ENCODE data around the gene ULBP2. TPM values are rescaled to one million over a fixed set of nuclear protein-coding genes. Genes with fewer than 3 reads are reported as not detected.
"Not testable (repeated sequence)": the region's sequence is repeated elsewhere in the genome, so short reads cannot be mapped to it uniquely, and the experiment has no call there.

ULBP2 gene
- polyA plus RNA-seq, 3 donors = 0.65 to 0.87 (median 0.68) TPM

DNA sequence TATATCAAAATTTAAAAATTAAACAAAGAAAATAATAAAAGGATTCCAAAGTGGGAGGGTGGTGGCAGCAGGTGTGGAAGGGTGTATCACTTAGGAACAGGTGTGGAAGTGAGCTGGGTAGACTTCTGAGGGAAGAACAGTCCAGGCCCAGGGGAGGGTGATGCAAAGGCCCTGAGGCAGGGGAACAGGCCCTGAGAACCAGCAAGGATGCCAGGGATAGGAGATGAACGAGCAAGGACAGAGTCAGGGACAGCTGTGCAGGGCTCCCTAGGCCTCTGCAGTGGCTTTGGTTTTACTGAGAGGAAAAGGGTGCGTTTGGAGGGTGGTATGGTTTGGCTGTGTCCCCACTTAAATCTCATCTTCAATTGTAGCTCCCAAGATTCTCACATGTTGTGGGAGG, 34.5 kb upstream of the ULBP2 start:
- no peak for DNase-seq (ENCODE audit: low read depth in 3 of 3, low spot score in 2 of 3)

DNA sequence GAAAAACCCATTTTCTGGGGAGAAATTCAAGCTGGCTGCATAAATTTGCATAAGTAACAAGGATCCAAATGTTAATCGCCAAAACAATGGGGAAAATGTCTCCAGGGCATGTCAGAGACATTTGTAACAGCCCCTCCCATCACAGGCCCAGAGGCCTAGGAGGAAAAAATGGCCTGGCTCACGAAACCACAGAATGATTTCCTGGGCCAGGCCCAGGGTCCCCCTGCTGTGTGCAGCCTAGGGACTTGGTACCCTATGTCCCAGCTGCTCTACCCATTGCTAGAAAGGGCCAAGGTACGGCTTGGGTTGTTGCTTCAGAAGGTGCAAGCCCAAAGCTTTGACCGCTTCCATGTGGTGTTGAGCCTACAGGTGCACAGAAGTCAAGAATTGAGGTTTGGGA, 33.3 kb upstream of the ULBP2 start:
- DNase-seq (ENCODE audit: low read depth in 3 of 3, low spot score in 2 of 3) = not testable (repeated sequence)

GRCh38 chr6:149909701-149910470, 31.9 kb upstream of the ULBP2 start:
- no peak for DNase-seq (ENCODE audit: low read depth in 3 of 3, low spot score in 2 of 3)

DNA sequence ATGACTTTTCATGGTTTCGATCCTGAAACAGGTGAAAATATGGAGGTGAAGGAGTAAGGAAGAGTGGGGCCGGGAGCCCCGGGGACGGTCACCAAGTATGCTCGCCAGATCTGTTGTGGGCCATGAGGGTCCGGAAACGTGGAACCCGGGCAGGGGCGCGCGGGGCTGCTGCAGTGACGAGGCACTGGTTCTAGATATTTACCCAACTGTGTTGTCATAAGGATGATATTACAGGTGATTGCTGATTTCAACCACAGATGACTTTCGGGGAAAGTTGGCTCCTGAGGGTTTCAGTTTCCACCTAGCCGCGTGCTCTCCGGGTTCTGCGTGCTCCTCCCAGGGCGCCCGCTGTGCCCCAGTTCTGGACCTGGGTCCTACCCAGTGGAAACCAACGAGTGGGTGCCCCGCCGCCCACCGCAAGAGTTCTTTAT, 31.1 kb upstream of the ULBP2 start:
- DNase-seq (ENCODE audit: low read depth in 3 of 3, low spot score in 2 of 3) = no peak

GRCh38 chr6:149912680-149913079, 29.1 kb upstream of the ULBP2 start:
- DNase-seq (ENCODE audit: low read depth in 3 of 3, low spot score in 2 of 3) = not testable (repeated sequence)

DNA sequence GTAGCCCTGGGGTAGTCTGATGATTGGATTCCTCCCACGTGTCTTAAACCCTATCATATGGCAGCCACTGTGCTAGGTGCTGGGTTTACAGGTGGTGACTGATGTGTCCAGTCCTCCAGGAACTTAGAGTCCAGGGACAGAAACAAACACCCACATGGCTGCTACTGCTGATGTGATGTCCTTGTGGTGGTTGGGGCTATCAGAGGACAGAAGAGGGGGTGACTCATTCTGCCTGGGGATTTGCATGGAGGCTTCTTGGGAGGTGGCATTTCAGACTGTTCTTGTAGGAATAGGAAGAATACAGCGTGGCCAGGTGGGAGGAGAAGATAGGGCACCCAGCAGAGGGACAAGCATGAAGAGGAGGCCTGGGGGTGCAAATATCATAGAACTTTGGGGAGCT, 28.7 kb upstream of the ULBP2 start:
- no peak for DNase-seq (ENCODE audit: low read depth in 3 of 3, low spot score in 2 of 3)

GRCh38 chr6:149913540-149914240, 28.1 kb upstream of the ULBP2 start:
- no peak for DNase-seq (ENCODE audit: low read depth in 3 of 3, low spot score in 2 of 3)

DNA sequence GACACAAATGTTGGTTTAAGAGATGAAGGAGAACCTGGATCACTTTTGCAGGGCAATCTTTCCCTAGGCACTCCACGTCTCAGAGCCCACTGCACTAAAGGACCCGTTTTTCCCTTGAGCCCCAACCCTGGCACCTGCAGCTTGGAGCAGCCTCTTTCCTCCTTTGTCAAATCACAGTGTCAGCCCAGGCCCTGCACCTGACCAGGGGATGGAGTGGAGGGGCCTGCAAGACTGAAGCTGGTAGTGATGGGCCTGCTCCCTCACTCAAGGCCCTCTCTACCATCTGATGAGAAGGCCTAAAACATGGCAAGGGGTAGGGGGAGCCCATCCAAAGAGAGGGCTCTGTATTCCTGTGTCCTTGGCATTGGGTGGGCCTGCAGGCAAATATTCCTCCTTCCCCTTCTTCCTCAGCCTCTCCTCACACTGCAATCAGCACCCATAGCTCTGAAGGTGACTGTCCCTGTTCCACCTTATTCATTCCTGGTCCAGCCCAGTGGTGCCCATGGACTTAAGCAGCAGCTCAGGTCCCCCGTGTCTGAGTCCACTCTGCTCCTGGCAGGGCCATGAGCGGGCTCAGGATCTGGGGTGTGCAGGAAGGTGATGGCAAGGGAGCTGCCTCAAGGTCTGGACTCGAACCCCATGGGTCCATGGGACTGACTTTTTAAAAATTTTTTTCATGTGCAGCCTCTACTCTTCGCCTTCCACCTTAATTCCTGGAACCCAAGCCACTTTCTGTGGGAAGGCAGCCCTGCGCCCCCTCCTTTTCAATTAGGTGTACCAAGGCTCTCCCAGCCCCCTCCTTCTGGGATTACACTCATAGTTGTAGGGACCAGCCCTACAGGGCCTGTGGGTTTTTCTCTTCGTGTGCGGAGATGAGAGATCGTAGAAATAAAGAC, 25.6 kb upstream of the ULBP2 start:
- DNase-seq (ENCODE audit: low read depth in 3 of 3, low spot score in 2 of 3) = no peak

GRCh38 chr6:149917679-149918078, 24.1 kb upstream of the ULBP2 start:
- DNase-seq (ENCODE audit: low read depth in 3 of 3, low spot score in 2 of 3) = no peak

DNA sequence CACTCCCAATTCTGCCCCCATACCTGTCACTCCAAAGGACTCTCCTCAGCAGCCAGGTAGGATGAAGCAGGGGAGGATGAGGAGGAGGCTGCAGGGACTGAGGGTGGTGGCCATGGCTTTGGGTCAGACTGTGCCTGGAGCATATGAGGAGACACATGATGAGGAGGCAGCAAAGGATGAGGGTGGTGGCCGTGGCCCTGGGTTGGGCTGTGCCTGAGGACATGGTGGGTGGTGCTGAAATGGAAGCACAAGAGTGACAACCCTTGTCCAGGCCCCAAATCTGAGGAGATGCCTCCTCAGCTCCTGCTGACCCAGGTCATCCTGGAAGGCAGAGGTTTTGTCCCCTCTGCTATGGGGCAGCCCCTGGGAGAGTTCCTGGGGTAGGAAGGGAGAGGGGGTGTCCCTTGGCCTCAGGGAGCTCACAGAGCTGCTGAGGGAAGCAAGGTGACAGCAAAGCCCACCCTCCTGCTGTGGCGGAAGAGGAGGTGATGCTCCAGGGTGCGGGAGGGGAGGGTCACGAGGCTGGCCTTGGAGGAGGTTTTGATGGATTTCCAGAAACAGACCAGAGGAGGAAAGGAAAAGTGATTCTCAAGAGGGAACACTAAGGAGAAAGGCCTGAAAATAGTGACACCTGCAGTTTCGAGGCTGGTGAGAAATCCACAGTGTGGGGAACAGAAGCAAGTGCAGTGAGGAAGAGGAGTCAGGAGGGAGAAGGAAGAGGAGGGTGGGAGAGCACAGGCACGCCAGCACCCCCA, 23.5 kb upstream of the ULBP2 start:
- no peak for DNase-seq (ENCODE audit: low read depth in 3 of 3, low spot score in 2 of 3)

- not testable (repeated sequence) for DNase-seq (ENCODE audit: low read depth in 3 of 3, low spot score in 2 of 3)
Observed at GRCh38 chr6:149919126-149919833, 22.5 kb upstream of the ULBP2 start.

DNA sequence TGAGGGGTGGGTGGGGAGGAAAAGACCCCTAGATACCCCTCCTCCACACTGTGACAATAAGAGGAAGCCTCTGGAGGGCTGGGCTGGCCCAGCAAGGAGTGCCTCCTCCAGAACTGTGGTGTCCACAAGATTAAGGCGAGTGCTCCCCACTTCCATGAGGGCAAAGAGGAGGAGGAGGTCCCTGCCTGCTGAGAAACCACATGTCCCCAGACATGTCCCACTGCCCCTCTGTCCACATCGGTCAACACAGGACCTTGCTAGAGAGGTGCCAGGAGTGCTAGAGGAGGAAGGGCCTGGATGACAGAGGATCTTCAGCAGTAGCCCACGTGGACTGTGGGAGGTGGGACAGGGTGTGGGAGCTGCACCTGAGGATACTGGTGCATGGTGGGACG, 22.0 kb upstream of the ULBP2 start:
- DNase-seq (ENCODE audit: low read depth in 3 of 3, low spot score in 2 of 3) = no peak

DNA sequence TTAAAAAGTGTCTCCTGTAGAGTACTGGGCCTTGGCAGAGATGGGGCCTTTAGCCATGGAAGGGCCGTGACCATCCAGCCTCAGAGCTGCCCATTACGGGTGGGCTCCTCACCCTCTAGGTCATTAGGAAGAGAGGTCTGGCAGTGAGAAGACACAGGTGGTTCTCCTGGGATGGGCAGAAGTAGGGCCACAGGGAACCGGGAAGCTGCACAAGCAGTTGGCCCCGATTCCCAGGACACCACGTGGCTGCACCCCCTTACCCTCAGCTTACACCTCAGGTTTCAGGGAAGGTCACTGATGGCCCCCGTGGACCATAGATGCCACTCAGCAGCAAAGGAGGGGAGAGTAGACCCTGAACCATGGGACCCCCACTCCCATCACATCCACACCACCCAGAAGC, 20.5 kb upstream of the ULBP2 start:
- DNase-seq (ENCODE audit: low read depth in 3 of 3, low spot score in 2 of 3) = no peak

GRCh38 chr6:149922091-149922490, 19.7 kb upstream of the ULBP2 start:
- not testable (repeated sequence) for DNase-seq (ENCODE audit: low read depth in 3 of 3, low spot score in 2 of 3)

- peak; percentile 73 to 84 (median 75) for DNase-seq (ENCODE audit: low read depth in 3 of 3, low spot score in 2 of 3)
Observed at GRCh38 chr6:149922642-149923326, 19.0 kb upstream of the ULBP2 start, which contains the start of gene RAET1G. Gene RAET1G (minus strand): TSS chr6:149923121. CDS start chr6:149923010, 111 bp downstream.

DNA sequence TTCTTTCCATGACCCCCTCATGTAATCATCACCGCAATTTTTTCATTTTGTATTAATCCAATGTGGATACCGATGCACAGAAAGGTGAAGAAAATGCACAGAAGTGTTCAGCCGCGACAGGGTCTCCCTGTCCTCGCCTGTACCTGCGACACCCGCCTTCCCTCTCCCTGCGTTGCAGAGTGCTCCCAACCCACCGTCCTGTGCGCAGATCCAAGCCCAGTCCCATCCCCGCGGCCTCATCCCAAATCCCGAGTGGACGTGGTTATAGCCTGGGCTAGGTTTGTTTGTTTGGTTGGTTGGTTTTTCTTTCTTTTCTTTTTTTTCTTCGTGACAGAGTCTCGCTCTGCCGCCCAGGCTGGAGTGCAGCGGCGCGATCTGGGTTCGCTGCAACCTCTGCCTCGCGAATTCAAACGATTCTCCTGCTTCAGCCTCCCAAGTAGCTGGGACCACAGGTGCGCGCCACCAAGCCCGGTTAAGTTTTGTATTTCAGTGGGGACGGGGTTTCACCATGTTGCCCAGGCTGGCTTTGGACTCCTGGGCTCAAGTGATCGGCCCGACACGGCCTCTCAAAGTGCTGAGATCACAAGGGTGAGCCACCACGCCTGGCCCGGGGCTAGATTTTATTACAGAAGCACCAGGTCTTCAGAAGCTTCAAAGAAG, 18.4 kb upstream of the ULBP2 start:
- DNase-seq (ENCODE audit: low read depth in 3 of 3, low spot score in 2 of 3) = no peak

- no peak for DNase-seq (ENCODE audit: low read depth in 3 of 3, low spot score in 2 of 3)
Observed at GRCh38 chr6:149924206-149924932, 17.4 kb upstream of the ULBP2 start.

DNA sequence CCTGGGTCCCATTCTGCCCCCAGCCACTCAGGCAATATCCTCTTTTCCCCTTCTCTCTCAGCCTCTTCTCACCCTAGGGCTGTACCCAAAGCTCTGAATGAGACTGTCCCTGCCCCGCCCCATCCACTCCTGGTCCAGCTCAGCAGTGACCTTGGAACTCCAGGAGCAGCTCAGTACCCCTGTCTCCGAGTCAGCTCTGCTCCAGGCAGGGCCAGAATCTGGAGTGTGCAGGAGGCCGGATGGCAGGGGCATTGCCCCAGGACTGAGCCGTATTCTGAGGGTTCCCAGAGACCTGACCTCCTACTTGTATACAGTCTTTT, 16.9 kb upstream of the ULBP2 start:
- no peak for DNase-seq (ENCODE audit: low read depth in 3 of 3, low spot score in 2 of 3)
